Small intestine (tissue), 7 donors: ENCODE measurements around the gene PROSER2. TPM values are rescaled to one million over a fixed set of nuclear protein-coding genes. Genes with fewer than 3 reads are reported as not detected.

Experiments
- DNase-seq, 2 donors: peaks; one replicate each; pipeline versions ENCODE4 v3.0.0 to v3.0.0-alpha.2; 2013
- FAIRE-seq: peaks from 2 replicates; lab custom pipeline; 2012; peaks lifted over from hg19 to GRCh38; lab: Jason Lieb, UNC
- H3K27ac ChIP-seq, 3 donors: one replicate each; pipeline ENCODE4 v1.5.1; 2013; ENCODE audit warnings: low read length in 2 of 3, mild to moderate bottlenecking in 2 of 3, control low read depth in 1 of 3, inconsistent platforms in 1 of 3, low read depth in 1 of 3, moderate library complexity in 1 of 3
- H3K27me3 ChIP-seq, 3 donors: one replicate each; pipeline ENCODE4 v1.6.1; 2013; ENCODE audit warnings: low read length in 3 of 3, inconsistent platforms in 1 of 3; ENCODE audit not compliant: control insufficient read depth in 3 of 3, insufficient read depth in 3 of 3
- H3K36me3 ChIP-seq, 3 donors: one replicate each; pipeline ENCODE4 v1.6.1; 2013; ENCODE audit warnings: low read length in 3 of 3, inconsistent platforms in 1 of 3, low read depth in 1 of 3, mild to moderate bottlenecking in 1 of 3, moderate library complexity in 1 of 3; ENCODE audit not compliant: control insufficient read depth in 3 of 3, insufficient read depth in 2 of 3
- H3K4me1 ChIP-seq, 3 donors: one replicate each; pipeline ENCODE4 v1.6.1; 2013; ENCODE audit warnings: low read length in 2 of 3, inconsistent platforms in 1 of 3, low read depth in 1 of 3, mild to moderate bottlenecking in 1 of 3, moderate library complexity in 1 of 3; ENCODE audit not compliant: control insufficient read depth in 3 of 3, insufficient read depth in 2 of 3
- H3K4me3 ChIP-seq, 3 donors: one replicate each; pipeline ENCODE4 v1.5.1; 2013; ENCODE audit warnings: low read length in 3 of 3, control low read depth in 1 of 3, inconsistent platforms in 1 of 3, low read depth in 1 of 3, mild to moderate bottlenecking in 1 of 3, moderate library complexity in 1 of 3
- H3K9me3 ChIP-seq, 2 donors: one replicate each; pipeline ENCODE4 v1.6.1; 2013; ENCODE audit warnings: low read depth in 1 of 2, low read length in 1 of 2; ENCODE audit not compliant: control insufficient read depth in 2 of 2, insufficient read depth in 1 of 2
- WGBS, 3 donors: extraction: QIAGEN DNeasy Blood & Tissue Kit; methylation state at CpG; one replicate each; pipeline ENCODE4 v1.1.7; 2013; 5-methylcytosine and 5-hydroxymethylcytosine counted together
- polyA plus RNA-seq, 4 donors: library from polyadenylated mRNA; stranded (reverse) in 3 of 4; unstranded in 1 of 4; fragments of 200-250 nt in 3 of 4; fragments of 120-200 nt in 1 of 4; gene quantifications; one replicate each; pipeline versions ENCODE4 v1.2.1 to v1.2.3, GENCODE V29; 2013
- donor health status: healthy with polysubstance abuse.
- donor health status: control.
- donor health status: control.
- donor health status: Bipolar disorder and iron deficiency.
- donor health status: healthy.

Gene PROSER2
- polyA plus RNA-seq, 4 donors, result 0.54 to 6.8 (median 1.7) TPM; not detected in 1

- FAIRE-seq (no peak), DNase-seq (no peak)
- WGBS, 3 donors, result 87 to 89% (median 88%) methylated on average over 6 of the region's 6 CpGs
- Histone ChIP-seq H3K9me3 (peaks cover 0 to 5% of the 10 kb centered on the region in 2 donors), H3K27me3 (no peaks in the 10 kb centered on the region), H3K4me3 (no peak overlapping the region), H3K36me3 (peaks cover 0 to 26% (median 0%) of the 10 kb centered on the region in 3 donors), H3K4me1 (no peaks in the 10 kb centered on the region), H3K27ac (no peak overlapping the region)
Measured at GRCh38 chr10:11858093-11858492, 34.9 kb downstream of the PROSER2 start.

GRCh38 chr10:11861341-11861740 lies 38.2 kb downstream of the PROSER2 start:
- H3K9me3 ChIP-seq, result peaks cover 0 to 5% of the 10 kb centered on the region in 2 donors
- no peaks in the 10 kb centered on the region for H3K27me3 ChIP-seq
- DNase-seq (no peak), FAIRE-seq (no peak)
- no peaks in the 10 kb centered on the region for H3K4me1 ChIP-seq
- peaks cover 0 to 30% (median 0%) of the 10 kb centered on the region in 3 donors for H3K36me3 ChIP-seq
- H3K4me3 ChIP-seq, result no peak overlapping the region
- H3K27ac ChIP-seq, result no peak overlapping the region
- 93 to 97% (median 93%) methylated on average over 11 of the region's 11 CpGs for WGBS, 3 donors

GRCh38 chr10:11861811-11862428 lies 38.8 kb downstream of the PROSER2 start:
- no peak for FAIRE-seq
- peaks cover 0 to 33% (median 0%) of the 10 kb centered on the region in 3 donors for H3K36me3 ChIP-seq
- H3K4me1 ChIP-seq, result no peaks in the 10 kb centered on the region
- no peak overlapping the region for H3K27ac ChIP-seq
- peaks cover 0 to 5% of the 10 kb centered on the region in 2 donors for H3K9me3 ChIP-seq
- no peak overlapping the region for H3K4me3 ChIP-seq
- no peaks in the 10 kb centered on the region for H3K27me3 ChIP-seq
- DNase-seq, result no peak
- WGBS, 3 donors, result 92 to 94% (median 93%) methylated on average over 11 of the region's 11 CpGs

GRCh38 chr10:11863353-11864109 lies 40.4 kb downstream of the PROSER2 start:
- H3K27ac ChIP-seq, result peak overlapping the region in 1 of 3 donors; percentile 40

GRCh38 chr10:11864727-11865126 lies 41.6 kb downstream of the PROSER2 start:
- WGBS, 3 donors, result 69 to 77% (median 71%) methylated on average over 6 of the region's 6 CpGs
- FAIRE-seq (no peak), DNase-seq (no peak)
- H3K27me3 ChIP-seq, result no peaks in the 10 kb centered on the region
- H3K36me3 ChIP-seq, result peaks cover 0 to 46% (median 0%) of the 10 kb centered on the region in 3 donors
- no peaks in the 10 kb centered on the region for H3K4me1 ChIP-seq
- H3K9me3 ChIP-seq, result peaks cover 0 to 5% of the 10 kb centered on the region in 2 donors
- H3K27ac ChIP-seq, result no peak overlapping the region
- no peak overlapping the region for H3K4me3 ChIP-seq

More at GRCh38 chr10:11863353-11864109, 40.4 kb downstream of the PROSER2 start:
- H3K4me3 ChIP-seq, result no peak overlapping the region
- H3K9me3 ChIP-seq, result peaks cover 0 to 5% of the 10 kb centered on the region in 2 donors
- H3K36me3 ChIP-seq, result peaks cover 0 to 40% (median 0%) of the 10 kb centered on the region in 3 donors
- FAIRE-seq, result no peak
- H3K4me1 ChIP-seq, result no peaks in the 10 kb centered on the region
- DNase-seq, result peak in 1 of 2 donors; percentile 57
- 48 to 62% (median 59%) methylated on average over 13 of the region's 13 CpGs for WGBS, 3 donors
- H3K27me3 ChIP-seq, result no peaks in the 10 kb centered on the region

GRCh38 chr10:11865561-11865960 lies 42.4 kb downstream of the PROSER2 start:
- no peaks in the 10 kb centered on the region for H3K4me1 ChIP-seq
- H3K27ac ChIP-seq, result no peak overlapping the region
- no peak for DNase-seq
- FAIRE-seq, result no peak
- H3K36me3 ChIP-seq, result peaks cover 0 to 43% (median 0%) of the 10 kb centered on the region in 3 donors
- H3K27me3 ChIP-seq, result no peaks in the 10 kb centered on the region
- WGBS, 3 donors, result 80 to 90% (median 85%) methylated on average over 11 of the region's 11 CpGs
- no peak overlapping the region for H3K4me3 ChIP-seq
- H3K9me3 ChIP-seq, result peaks cover 0 to 5% of the 10 kb centered on the region in 2 donors

DNA sequence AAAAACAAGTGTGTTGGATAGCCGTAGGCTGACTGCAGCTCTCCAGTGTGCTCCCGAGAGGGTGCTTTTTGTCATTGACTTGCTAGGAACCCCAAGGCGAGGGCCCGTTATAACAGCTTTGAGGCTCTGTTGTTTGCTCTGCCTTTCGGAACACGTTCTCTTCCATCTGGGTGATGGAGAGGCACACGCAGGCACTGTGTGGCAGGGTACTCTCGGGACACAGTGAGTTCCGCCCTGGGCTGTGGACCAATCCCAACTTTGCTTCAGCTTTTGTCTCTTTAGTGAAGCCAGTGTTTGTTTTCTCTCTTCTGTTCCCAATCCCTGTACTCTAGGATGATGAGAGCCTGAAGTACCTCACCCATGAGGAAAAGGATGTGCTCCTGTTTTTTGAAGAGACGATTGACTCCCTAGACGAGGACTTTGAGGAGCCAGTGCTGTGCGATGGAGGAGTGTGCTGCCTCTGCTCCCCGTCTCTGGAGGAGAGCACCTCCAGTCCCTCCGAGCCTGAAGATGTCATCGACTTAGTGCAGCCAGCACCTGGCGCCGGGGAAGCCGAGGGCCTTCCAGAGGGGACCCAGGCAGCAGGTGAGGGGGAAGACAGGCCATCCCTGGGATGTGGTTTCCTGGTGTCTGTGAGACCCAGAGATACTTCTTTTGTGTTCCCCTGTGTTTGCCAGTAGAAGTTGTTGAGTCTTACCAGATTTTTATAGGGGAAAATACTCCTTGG lies 43.2 kb downstream of the PROSER2 start:
- peaks cover 0 to 1% (median 0%) of the 10 kb centered on the region in 3 donors for H3K4me1 ChIP-seq
- 94 to 96% (median 96%) methylated on average over 18 of the region's 18 CpGs for WGBS, 3 donors
- peaks cover 0 to 39% (median 0%) of the 10 kb centered on the region in 3 donors for H3K36me3 ChIP-seq
- peaks cover 0 to 5% of the 10 kb centered on the region in 2 donors for H3K9me3 ChIP-seq
- no peak overlapping the region for H3K27ac ChIP-seq
- DNase-seq (no peak), FAIRE-seq (no peak)
- H3K27me3 ChIP-seq, result no peaks in the 10 kb centered on the region
- H3K4me3 ChIP-seq, result no peak overlapping the region

- no peaks in the 10 kb centered on the region for H3K9me3 ChIP-seq
- FAIRE-seq (no peak), DNase-seq (no peak)
- H3K27me3 ChIP-seq, result no peaks in the 10 kb centered on the region
- peaks cover 0 to 28% (median 0%) of the 10 kb centered on the region in 3 donors for H3K36me3 ChIP-seq
- peaks cover 0 to 4% (median under 1%) of the 10 kb centered on the region in 3 donors for H3K4me1 ChIP-seq
- H3K27ac ChIP-seq, result no peak overlapping the region
- no peak overlapping the region for H3K4me3 ChIP-seq
- WGBS, 3 donors, result 85 to 91% (median 89%) methylated on average over 8 to 12 of the region's 12 CpGs
Measured at GRCh38 chr10:11869219-11869618, 46.1 kb downstream of the PROSER2 start.
